ENCODE measurements around the gene PRDM16. TPM values are rescaled to one million over a fixed set of nuclear protein-coding genes. Genes with fewer than 3 reads are reported as not detected.

The PRDM16 gene
- total RNA-seq, 1 experiment from 2014 or later = 0.17 TPM

- Histone ChIP-seq H2BK5ac (ENCODE audit: insufficient read length, low read length) (no peak overlapping the region), H3K9ac (ENCODE audit: extremely low read depth, insufficient read length, low read length) (no peak overlapping the region), H2AK5ac (ENCODE audit: insufficient read length, low read length) (no peak overlapping the region), H2AFZ (ENCODE audit: low read length) (no peak overlapping the region), H4K8ac (replicated peaks; ENCODE audit: insufficient read length, low read depth, low read length) (no peak overlapping the region), H3K4me2 (ENCODE audit: insufficient read depth, insufficient read length, low read length) (no peak overlapping the region), H2BK120ac (ENCODE audit: low read depth, low read length, poor library complexity, severe bottlenecking) (no peak overlapping the region), H2BK15ac (ENCODE audit: low read depth, low read length) (no peak overlapping the region), H3K4me1 (ENCODE audit: insufficient read depth, low read length) (no peaks in the 10 kb centered on the region), H2BK20ac (ENCODE audit: low read depth, low read length, poor library complexity, severe bottlenecking) (no peak overlapping the region), H3K27ac (ENCODE audit: insufficient read length, low read depth, low read length) (no peak overlapping the region), H3T11ph (ENCODE audit: low read length) (no peak overlapping the region), H3K4ac (ENCODE audit: low read depth, low read length) (no peak overlapping the region), H3K23me2 (ENCODE audit: insufficient read length, low read depth, low read length, poor library complexity, severe bottlenecking) (no peaks in the 10 kb centered on the region), H2BK12ac (ENCODE audit: insufficient read length, low read depth, low read length) (no peak overlapping the region), H3K79me1 (ENCODE audit: insufficient read depth, low read depth, low read length, poor library complexity, severe bottlenecking) (no peaks in the 10 kb centered on the region), H3K9me3 (ENCODE audit: control insufficient read depth, low read depth, low read length) (no peaks in the 10 kb centered on the region), H3K23ac (ENCODE audit: insufficient read length, low read depth, low read length) (no peak overlapping the region), H3K79me2 (ENCODE audit: insufficient read depth, low read length) (no peaks in the 10 kb centered on the region), H3K27me3 (ENCODE audit: insufficient read depth, low read length) (no peaks in the 10 kb centered on the region), H3K18ac (ENCODE audit: insufficient read length, low read depth, low read length) (no peak overlapping the region), H4K5ac (ENCODE audit: insufficient read length, low read depth, low read length) (no peak overlapping the region), H3K56ac (ENCODE audit: insufficient read length, low read depth, low read length) (no peak overlapping the region), H3K14ac (ENCODE audit: insufficient read depth, low read length) (peak overlapping the region; percentile 51), H4K91ac (ENCODE audit: insufficient read length, low read depth, low read length) (no peak overlapping the region), H4K20me1 (ENCODE audit: control insufficient read depth, insufficient read depth, insufficient read length) (no peaks in the 10 kb centered on the region)
- Mint-ChIP-seq H3K27ac (no peak overlapping the region), H3K4me1 (peaks cover 0 to 7% of the 10 kb centered on the region in 2 experiments; a peak in 3 of 4 replicates), H3K36me3 (ENCODE audit: insufficient read depth in 1 of 3, low read depth in 3 of 3) (no peaks in the 10 kb centered on the region), H3K27me3 (ENCODE audit: low read depth) (peaks cover 1% of the 10 kb centered on the region; the same call in 1 of the 2 replicates), H3K9me3 (no peaks in the 10 kb centered on the region; a peak in 1 of 5 replicates), H3K4me3 (no peak overlapping the region)
- no peak for DNase-seq
- WGBS (ENCODE audit: extremely low coverage, insufficient read length, low lambda C conversion rate) = no CpG with 5 or more reads among the region's 16 CpGs
- no peak for TF ChIP-seq CTCF (conservative IDR thresholded peaks at IDR 0.05)
These were observed 70.4 kb downstream of the PRDM16 start for GRCh38 chr1:3139451-3139852.

Data from H9 (cell line).